ENCODE data around the gene SGTB.

The SGTB gene

GRCh38 chr5:65721720-65722574, at the start of gene SGTB, which contains the start of gene NLN:
SGTB (minus strand) TSS chr5:65722109; CDS start chr5:65720807, 1,302 bp downstream.
NLN (plus strand) TSS chr5:65722205; CDS start chr5:65722374, 169 bp downstream.
- DNase-seq (ENCODE audit: low spot score): peak; percentile 95
- FAIRE-seq: no peak

- DNase-seq (ENCODE audit: low spot score) (no peak), FAIRE-seq (no peak)
These were observed 49.4 kb upstream of the SGTB start for GRCh38 chr5:65771266-65771665.

- peak; percentile 55 for DNase-seq (ENCODE audit: low spot score)
- no peak for FAIRE-seq
These were observed 47.6 kb upstream of the SGTB start for GRCh38 chr5:65769539-65769938.

GRCh38 chr5:65768723-65769346, 46.9 kb upstream of the SGTB start:
- FAIRE-seq (no peak), DNase-seq (ENCODE audit: low spot score) (no peak)

- FAIRE-seq (no peak), DNase-seq (ENCODE audit: low spot score) (no peak)
These were observed 45.7 kb upstream of the SGTB start for GRCh38 chr5:65767565-65767964.

- DNase-seq (ENCODE audit: low spot score): no peak
- FAIRE-seq: no peak
These were observed 44.9 kb upstream of the SGTB start for GRCh38 chr5:65766781-65767180.

- FAIRE-seq (no peak), DNase-seq (ENCODE audit: low spot score) (no peak)
These were observed 44.3 kb upstream of the SGTB start for GRCh38 chr5:65766175-65766574.

GRCh38 chr5:65765582-65765981, 43.7 kb upstream of the SGTB start:
- DNase-seq (ENCODE audit: low spot score) (no peak), FAIRE-seq (no peak)

GRCh38 chr5:65762234-65762633, 40.3 kb upstream of the SGTB start:
- DNase-seq (ENCODE audit: low spot score) (no peak), FAIRE-seq (no peak)

GRCh38 chr5:65760504-65761275, 38.8 kb upstream of the SGTB start:
- FAIRE-seq: no peak
- peak; percentile 13 for DNase-seq (ENCODE audit: low spot score)

GRCh38 chr5:65758546-65759144, 36.7 kb upstream of the SGTB start:
- FAIRE-seq (no peak), DNase-seq (ENCODE audit: low spot score) (no peak)

- FAIRE-seq: no peak
- no peak for DNase-seq (ENCODE audit: low spot score)
These were observed 31.3 kb upstream of the SGTB start for GRCh38 chr5:65753189-65753588.

- FAIRE-seq (no peak), DNase-seq (ENCODE audit: low spot score) (no peak)
These were observed 29.0 kb upstream of the SGTB start for GRCh38 chr5:65750938-65751337.

GRCh38 chr5:65749956-65750355, 28.0 kb upstream of the SGTB start:
- DNase-seq (ENCODE audit: low spot score) (no peak), FAIRE-seq (no peak)

GRCh38 chr5:65749221-65749844, 27.4 kb upstream of the SGTB start:
- no peak for DNase-seq (ENCODE audit: low spot score)
- no peak for FAIRE-seq

GRCh38 chr5:65742565-65743231, 20.8 kb upstream of the SGTB start:
- DNase-seq (ENCODE audit: low spot score): peak; percentile 46
- no peak for FAIRE-seq

- no peak for DNase-seq (ENCODE audit: low spot score)
- FAIRE-seq: no peak
These were observed 17.3 kb upstream of the SGTB start for GRCh38 chr5:65739162-65739561.

- no peak for FAIRE-seq
- DNase-seq (ENCODE audit: low spot score): no peak
These were observed 16.4 kb upstream of the SGTB start for GRCh38 chr5:65738305-65738704.

- DNase-seq (ENCODE audit: low spot score) (no peak), FAIRE-seq (no peak)
These were observed 15.9 kb upstream of the SGTB start for GRCh38 chr5:65737842-65738241.

- FAIRE-seq (no peak), DNase-seq (ENCODE audit: low spot score) (no peak)
These were observed 14.1 kb upstream of the SGTB start for GRCh38 chr5:65736011-65736410.

- DNase-seq (ENCODE audit: low spot score): no peak
- FAIRE-seq: no peak
These were observed 13.0 kb upstream of the SGTB start for GRCh38 chr5:65734921-65735320.

Measured in urothelium cell line (cell line).